HG02870 (cell line): ENCODE results near the gene IVL.

ENCODE experiments used
- ATAC-seq: cut with Tn5 transposase; IDR thresholded peaks from one replicate; pipeline ENCODE4 v1.9.1; 2021; ENCODE audit warnings: mild to moderate bottlenecking, moderate library complexity; ENCODE audit not compliant: unreplicated experiment

Gene IVL

DNA sequence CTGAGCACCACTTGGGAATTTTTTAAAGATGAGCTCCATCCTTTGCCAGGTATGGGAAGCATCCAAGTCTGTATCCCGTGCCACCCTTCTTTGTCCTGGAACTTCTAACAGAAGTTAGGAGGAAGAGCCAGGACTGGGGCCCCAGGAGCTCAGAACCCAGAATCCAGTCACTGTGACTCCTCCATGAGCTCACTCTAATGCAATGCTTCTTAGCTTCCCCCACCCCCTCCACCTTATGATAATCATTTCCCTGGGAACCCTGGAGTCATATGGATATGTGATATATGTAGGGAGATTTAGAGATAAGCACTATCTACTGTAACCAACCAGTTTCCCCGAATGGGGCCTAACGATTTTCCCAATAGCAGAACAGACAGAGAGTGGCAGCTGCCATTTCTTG, 37.9 kb downstream of the IVL start:
- ATAC-seq = no peak

DNA sequence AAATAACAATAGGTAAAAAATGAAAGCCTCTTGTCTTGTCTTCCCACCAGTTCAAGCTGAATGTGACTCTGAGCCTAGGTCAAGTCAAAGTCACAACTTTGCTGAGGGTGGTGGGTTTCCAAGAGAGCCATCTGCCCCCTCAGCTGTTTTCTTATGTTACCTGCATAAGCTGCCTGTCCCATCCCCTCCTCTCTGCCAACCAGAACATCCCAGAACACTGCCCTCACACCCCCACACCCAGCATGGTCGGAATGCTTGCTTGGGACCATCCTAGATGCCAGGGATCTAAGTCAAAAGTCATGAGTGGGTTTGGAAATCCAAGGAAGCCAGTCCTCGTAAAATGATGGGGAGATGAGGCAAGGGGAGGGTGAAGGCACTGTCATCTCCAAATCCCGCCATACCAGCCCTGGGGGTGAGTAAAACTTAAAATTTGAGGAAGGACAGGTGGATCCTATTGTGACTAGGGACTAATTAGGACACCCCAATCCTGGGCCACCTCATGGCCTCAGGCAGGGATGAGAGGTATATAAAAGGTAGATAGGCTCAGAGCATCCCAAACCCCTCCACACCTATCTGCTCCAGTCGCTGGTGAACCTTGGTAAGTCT, 38.4 kb downstream of the IVL start, which contains the start of gene SPRR5:
TSS of gene SPRR5 (plus strand) at position 556 of the 606 bp plus-strand sequence. CDS start 1,349 bp downstream, outside the sequence.
- ATAC-seq = no peak

DNA sequence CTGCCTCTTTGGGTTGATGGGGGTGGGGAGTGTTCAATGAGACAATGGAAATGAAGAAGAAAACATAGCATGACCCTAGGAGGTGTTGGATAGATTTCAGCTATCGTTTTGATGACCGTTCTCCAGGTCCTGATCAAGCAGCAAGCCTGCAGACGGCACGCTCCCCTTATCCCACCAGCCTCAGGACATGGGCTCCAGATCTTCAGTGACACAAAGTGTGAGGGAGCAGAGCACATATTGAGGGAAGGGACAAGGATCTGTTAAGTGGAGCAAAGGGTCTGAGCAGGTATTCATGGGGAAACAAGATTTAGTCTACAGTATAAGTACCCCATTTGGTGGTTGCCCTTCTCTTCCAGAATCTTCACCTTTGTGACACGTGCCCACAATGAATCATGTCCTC, 43.4 kb downstream of the IVL start:
- no peak for ATAC-seq

DNA sequence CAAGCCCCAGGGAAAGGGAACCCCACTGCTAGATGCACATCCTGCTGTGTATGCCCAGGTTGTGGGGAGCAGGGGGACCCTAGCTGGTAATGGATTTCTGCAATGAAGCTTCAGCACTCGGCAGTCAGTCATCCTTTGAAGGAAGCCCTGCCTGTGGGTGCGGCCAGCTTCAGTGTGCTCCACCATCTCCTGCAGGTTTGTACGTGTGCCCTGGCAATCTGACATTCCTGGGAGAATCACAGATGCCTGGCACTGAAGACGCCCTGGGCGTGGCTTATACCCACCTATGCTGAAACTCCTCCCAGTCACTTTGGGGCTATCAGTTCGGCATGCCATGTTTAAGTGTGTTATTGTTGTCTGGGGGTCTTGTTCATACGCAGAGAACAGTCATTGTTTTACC, 45.4 kb downstream of the IVL start:
- ATAC-seq = no peak

- ATAC-seq = no peak
These were observed 46.1 kb downstream of the IVL start for GRCh38 chr1:152954436-152954835.

DNA sequence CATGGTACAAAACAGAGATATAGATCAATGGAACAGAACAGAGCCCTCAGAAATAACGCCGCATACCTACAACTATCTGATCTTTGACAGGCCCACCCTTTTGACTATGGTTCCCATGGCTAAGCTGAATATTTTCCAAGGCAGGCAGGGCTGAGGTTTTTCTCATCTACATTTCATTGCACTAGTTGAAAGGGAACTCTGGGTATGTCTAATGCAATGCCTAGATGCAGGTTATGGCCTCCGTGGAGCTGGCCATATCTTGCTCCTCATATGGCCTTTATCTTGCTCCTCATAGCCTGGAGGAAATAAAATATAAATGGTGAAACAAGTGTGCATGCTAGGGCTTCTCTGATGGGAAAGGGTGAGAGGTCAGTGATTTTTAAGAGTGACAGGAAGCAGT, 49.2 kb downstream of the IVL start:
- no peak for ATAC-seq

DNA sequence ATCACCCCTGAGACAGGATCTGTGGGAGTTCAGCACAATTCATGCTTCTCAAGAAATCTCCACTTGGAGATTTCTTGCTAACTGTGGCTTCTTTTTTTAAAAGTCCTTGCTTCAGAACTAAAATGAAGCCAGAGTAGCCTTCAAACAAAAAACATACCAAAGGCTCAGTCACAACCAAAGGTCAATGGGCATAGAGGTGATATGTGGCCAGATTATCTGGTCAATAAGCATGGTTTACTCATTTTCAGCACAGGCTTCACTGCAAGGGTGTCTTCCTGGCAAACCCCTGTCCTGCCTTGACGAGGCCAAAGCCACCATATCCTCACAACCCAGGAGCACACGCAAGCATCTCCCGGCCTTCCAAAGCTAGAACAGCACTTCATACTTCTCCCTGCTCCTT, 50.9 kb downstream of the IVL start:
- ATAC-seq = no peak

DNA sequence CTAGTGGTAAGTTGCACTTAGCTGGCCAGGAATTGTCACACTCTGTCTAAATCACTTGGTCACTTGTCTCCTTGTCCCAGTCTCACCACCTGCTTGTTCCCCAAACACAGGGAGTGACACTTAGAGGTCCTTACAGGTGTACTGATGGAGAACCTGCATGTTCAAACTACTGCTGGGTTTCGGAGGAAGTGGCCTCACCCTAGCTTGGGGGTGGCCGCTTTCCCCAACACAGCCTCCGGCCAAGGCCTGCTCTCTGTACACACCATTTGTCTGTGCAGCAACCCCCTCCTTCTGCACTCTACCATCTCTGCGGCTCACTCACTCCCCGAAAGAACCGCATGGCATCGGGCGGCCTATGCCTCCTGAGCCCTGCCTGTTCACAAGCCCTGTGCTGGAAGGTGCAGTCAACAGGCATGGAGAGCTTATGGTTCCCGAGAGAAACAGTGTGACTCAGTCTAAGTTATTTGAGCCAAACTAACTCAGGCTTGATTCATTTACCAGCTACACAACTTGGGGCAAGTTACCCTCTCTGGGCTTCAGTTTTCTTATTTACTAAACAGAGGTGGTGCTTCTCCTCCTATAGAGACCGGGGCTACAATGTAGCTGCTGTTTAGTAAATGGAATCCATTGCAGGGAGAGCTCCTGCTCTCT, 51.6 kb downstream of the IVL start:
- no peak for ATAC-seq

- no peak for ATAC-seq
These were observed 52.2 kb downstream of the IVL start for GRCh38 chr1:152960452-152961044.
